GM23338 (cell line): ENCODE results near the gene FRG2. TPM values are rescaled to one million over a fixed set of nuclear protein-coding genes. Genes with fewer than 3 reads are reported as not detected.
"Not testable (repeated sequence)": the region's sequence is repeated elsewhere in the genome, so short reads cannot be mapped to it uniquely, and the experiment has no call there.

Source experiments
- ATAC-seq: fragments of 200-7000 bp; cut with Tn5 transposase; 3 replicates; pipeline ENCODE4 v1.9.1; 2020
- DNase-seq: peaks from one replicate; pipeline ENCODE4 v3.0.0-alpha.2; 2015; ENCODE audit warnings: low spot score
- H2AFZ ChIP-seq: fragments of 200-600 bp; sonication (generic); 2 replicates; pipeline ENCODE4 v1.8.0; 2016; ENCODE audit warnings: antibody characterized with exemption, mild to moderate bottlenecking, moderate library complexity
- H3F3A ChIP-seq: fragments of 200-600 bp; sonication (generic); replicated peaks from 2 replicates; pipeline ENCODE4 v1.8.0; 2017; ENCODE audit warnings: antibody characterized with exemption, mixed run types, low read depth
- H3K27ac ChIP-seq: fragments of 200-600 bp; sonication (generic); 2 replicates; pipeline ENCODE4 v1.6.1; 2016; ENCODE audit warnings: low read depth
- H3K27me3 ChIP-seq: fragments of 200-600 bp; sonication (generic); 2 replicates; pipeline ENCODE4 v1.8.0; 2016; ENCODE audit warnings: mild to moderate bottlenecking, mixed run types, moderate library complexity; ENCODE audit not compliant: insufficient read depth
- H3K36me3 ChIP-seq: fragments of 200-600 bp; sonication (generic); 2 replicates; pipeline ENCODE4 v1.8.0; 2016; ENCODE audit warnings: mild to moderate bottlenecking; ENCODE audit not compliant: insufficient read depth
- H3K4me1 ChIP-seq: fragments of 200-600 bp; sonication (generic); 2 replicates; pipeline ENCODE4 v1.8.0; 2016; ENCODE audit warnings: mild to moderate bottlenecking, moderate library complexity; ENCODE audit not compliant: insufficient read depth
- H3K4me2 ChIP-seq: fragments of 200-600 bp; sonication (generic); 2 replicates; pipeline ENCODE4 v1.7.1; 2017; ENCODE audit warnings: mixed run types
- H3K4me3 ChIP-seq: fragments of 200-600 bp; sonication (generic); 2 replicates; pipeline ENCODE4 v1.6.1; 2016; ENCODE audit warnings: mixed run types
- H3K79me2 ChIP-seq: fragments of 200-600 bp; sonication (generic); replicated peaks from 2 replicates; pipeline ENCODE4 v1.8.0; 2017; ENCODE audit warnings: mild to moderate bottlenecking; ENCODE audit not compliant: insufficient read depth
- H3K9me2 ChIP-seq: fragments of 200-600 bp; sonication (generic); 2 replicates; pipeline ENCODE4 v1.8.0; 2017; ENCODE audit not compliant: insufficient read depth
- H4K20me1 ChIP-seq: fragments of 200-600 bp; sonication (generic); replicated peaks from 2 replicates; pipeline ENCODE4 v1.8.0; 2017; ENCODE audit warnings: mild to moderate bottlenecking; ENCODE audit not compliant: insufficient read depth
- H3K27ac Mint-ChIP-seq: 2 replicates; pipeline ENCODE4 v1.8.0; 2020; ENCODE audit warnings: inconsistent platforms, mild to moderate bottlenecking, moderate library complexity, mixed read lengths
- H3K27me3 Mint-ChIP-seq: 3 replicates; pipeline ENCODE4 v1.8.0; 2022; ENCODE audit warnings: low read depth, mild to moderate bottlenecking, moderate library complexity, mixed read lengths, inconsistent platforms; ENCODE audit not compliant: insufficient read depth, poor library complexity
- H3K36me3 Mint-ChIP-seq: 3 replicates; pipeline ENCODE4 v1.8.0; 2021; ENCODE audit warnings: low read depth, mild to moderate bottlenecking, inconsistent platforms, moderate library complexity, mixed read lengths
- H3K4me1 Mint-ChIP-seq: 3 replicates; pipeline ENCODE4 v1.8.0; 2020; ENCODE audit warnings: mild to moderate bottlenecking, inconsistent platforms, mixed read lengths
- H3K4me3 Mint-ChIP-seq: 3 replicates; pipeline ENCODE4 v1.8.0; 2021; ENCODE audit warnings: moderate library complexity, mild to moderate bottlenecking, inconsistent platforms, mixed read lengths
- H3K9me3 Mint-ChIP-seq: 3 replicates; pipeline ENCODE4 v1.8.0; 2020; ENCODE audit warnings: moderate library complexity, mild to moderate bottlenecking, inconsistent platforms, mixed read lengths
- CTCF ChIP-seq, 2 experiments: fragments of 200-600 bp in 1 of 2; sonication (generic) in 1 of 2; conservative IDR thresholded peaks; 2 replicates each; pipeline versions ENCODE4 v1.5.1 to v1.6.1; 2016 to 2017; ENCODE audit warnings: antibody characterized with exemption in 2 of 2, low read depth in 2 of 2, mild to moderate bottlenecking in 2 of 2, moderate library complexity in 1 of 2
- polyA plus RNA-seq: library from polyadenylated mRNA; unstranded; fragments of >200 nt; fragmentation: Nextera tagmentation; extraction: Ambion mirVana; gene quantifications from 2 replicates; pipeline ENCODE4 v1.2.1, GENCODE V29; 2016
- total RNA-seq: library from RNA; depleted of rRNA; stranded (reverse); fragments of >200 nt; shearing (Covaris generic); gene quantifications from 2 replicates; pipeline ENCODE4 v1.2.3, GENCODE V29; 2014

The FRG2 gene
- total and polyA plus RNA-seq, 2 experiments from 2014 or later: not detected

GRCh38 chr4:190047627-190048026 is 20.6 kb upstream of the FRG2 start:
- not testable (repeated sequence) for H3K4me1 Mint-ChIP-seq, H3K4me3 Mint-ChIP-seq, H3K9me3 Mint-ChIP-seq, H4K20me1 ChIP-seq, H3K36me3 ChIP-seq, H3F3A ChIP-seq, H3K4me2 ChIP-seq, H2AFZ ChIP-seq, DNase-seq, H3K36me3 Mint-ChIP-seq, H3K4me3 ChIP-seq, H3K4me1 ChIP-seq, H3K27ac ChIP-seq, H3K27ac Mint-ChIP-seq, H3K27me3 Mint-ChIP-seq, H3K27me3 ChIP-seq, ATAC-seq, H3K79me2 ChIP-seq, H3K9me2 ChIP-seq

- H3K36me3 Mint-ChIP-seq, H3K4me3 ChIP-seq, H3K9me3 Mint-ChIP-seq, H3K4me1 ChIP-seq, H3F3A ChIP-seq, H3K4me3 Mint-ChIP-seq, H3K9me2 ChIP-seq, H3K4me2 ChIP-seq, H4K20me1 ChIP-seq, H3K4me1 Mint-ChIP-seq, H3K79me2 ChIP-seq, H3K27ac ChIP-seq, H3K27ac Mint-ChIP-seq, H2AFZ ChIP-seq, H3K36me3 ChIP-seq, ATAC-seq: not testable (repeated sequence)
- peaks cover 25% of the 10 kb centered on the region for H3K27me3 Mint-ChIP-seq
- peak; percentile 32 for DNase-seq
- H3K27me3 ChIP-seq: peaks cover 62% of the 10 kb centered on the region
Measured at GRCh38 chr4:190040873-190041272, 13.8 kb upstream of the FRG2 start.

GRCh38 chr4:190037704-190038388 is 10.8 kb upstream of the FRG2 start:
- H2AFZ ChIP-seq, DNase-seq, H4K20me1 ChIP-seq, ATAC-seq, H3K4me1 ChIP-seq, H3K27ac ChIP-seq, H3K4me2 ChIP-seq, H3K27ac Mint-ChIP-seq, H3K36me3 Mint-ChIP-seq, H3F3A ChIP-seq, H3K4me1 Mint-ChIP-seq, H3K4me3 ChIP-seq, H3K9me2 ChIP-seq, H3K79me2 ChIP-seq, H3K36me3 ChIP-seq: not testable (repeated sequence)
- peak in 1 of 2 experiments; percentile 40; a peak in 2 of 4 replicates for TF ChIP-seq CTCF (conservative IDR thresholded peaks at IDR 0.05; ENCODE audit: low read depth in 2 of 2)
- Mint-ChIP-seq H3K27me3 (peaks cover 25% of the 10 kb centered on the region), H3K9me3 (peaks cover 17% of the 10 kb centered on the region; the same call in 1 of the 3 replicates), H3K4me3 (peak overlapping the region; percentile 27; the same call in 1 of the 3 replicates)
- peaks cover 64% of the 10 kb centered on the region for H3K27me3 ChIP-seq

GRCh38 chr4:190031264-190031663 is 4.2 kb upstream of the FRG2 start:
- ATAC-seq, H3K27ac Mint-ChIP-seq, H3K4me3 Mint-ChIP-seq, H3K4me3 ChIP-seq, DNase-seq, H3K36me3 Mint-ChIP-seq, H3K36me3 ChIP-seq, H3K27me3 Mint-ChIP-seq, H3F3A ChIP-seq, H3K79me2 ChIP-seq, H3K4me1 Mint-ChIP-seq, H2AFZ ChIP-seq, H4K20me1 ChIP-seq, H3K27ac ChIP-seq, H3K4me1 ChIP-seq, H3K9me2 ChIP-seq, H3K4me2 ChIP-seq: not testable (repeated sequence)
- peaks cover 13% of the 10 kb centered on the region; the same call in 1 of the 3 replicates for H3K9me3 Mint-ChIP-seq
- peaks cover 26% of the 10 kb centered on the region for H3K27me3 ChIP-seq
